A673 (cell line): ENCODE data around the gene EIF5.

Source experiments
- CTCF ChIP-seq: fragments of 300-800, 200-600 bp; sonication (generic); conservative IDR thresholded peaks from 2 replicates; pipeline ENCODE4 v1.5.1; 2017; ENCODE audit warnings: low read depth, mild to moderate bottlenecking, antibody characterized with exemption, low read length, moderate library complexity, mixed read lengths
- EZH2 ChIP-seq: fragments of 200-600 bp; sonication (generic); IDR thresholded peaks from 2 replicates; pipeline ENCODE4 v1.6.1; 2017; ENCODE audit warnings: borderline replicate concordance, low read depth, mild to moderate bottlenecking, mixed read lengths, antibody characterized with exemption, low read length; ENCODE audit not compliant: poor library complexity, severe bottlenecking

- TF ChIP-seq EZH2: no peak
- TF ChIP-seq CTCF: no peak
Measured at GRCh38 chr14:103328941-103329340, 5.1 kb upstream of the EIF5 start.
